GM19452 (cell line): ENCODE measurements around the gene ANKRD33.

Source experiments
- ATAC-seq: cut with Tn5 transposase; IDR thresholded peaks from one replicate; pipeline ENCODE4 v1.9.1; 2021; ENCODE audit not compliant: unreplicated experiment

Gene ANKRD33

DNA sequence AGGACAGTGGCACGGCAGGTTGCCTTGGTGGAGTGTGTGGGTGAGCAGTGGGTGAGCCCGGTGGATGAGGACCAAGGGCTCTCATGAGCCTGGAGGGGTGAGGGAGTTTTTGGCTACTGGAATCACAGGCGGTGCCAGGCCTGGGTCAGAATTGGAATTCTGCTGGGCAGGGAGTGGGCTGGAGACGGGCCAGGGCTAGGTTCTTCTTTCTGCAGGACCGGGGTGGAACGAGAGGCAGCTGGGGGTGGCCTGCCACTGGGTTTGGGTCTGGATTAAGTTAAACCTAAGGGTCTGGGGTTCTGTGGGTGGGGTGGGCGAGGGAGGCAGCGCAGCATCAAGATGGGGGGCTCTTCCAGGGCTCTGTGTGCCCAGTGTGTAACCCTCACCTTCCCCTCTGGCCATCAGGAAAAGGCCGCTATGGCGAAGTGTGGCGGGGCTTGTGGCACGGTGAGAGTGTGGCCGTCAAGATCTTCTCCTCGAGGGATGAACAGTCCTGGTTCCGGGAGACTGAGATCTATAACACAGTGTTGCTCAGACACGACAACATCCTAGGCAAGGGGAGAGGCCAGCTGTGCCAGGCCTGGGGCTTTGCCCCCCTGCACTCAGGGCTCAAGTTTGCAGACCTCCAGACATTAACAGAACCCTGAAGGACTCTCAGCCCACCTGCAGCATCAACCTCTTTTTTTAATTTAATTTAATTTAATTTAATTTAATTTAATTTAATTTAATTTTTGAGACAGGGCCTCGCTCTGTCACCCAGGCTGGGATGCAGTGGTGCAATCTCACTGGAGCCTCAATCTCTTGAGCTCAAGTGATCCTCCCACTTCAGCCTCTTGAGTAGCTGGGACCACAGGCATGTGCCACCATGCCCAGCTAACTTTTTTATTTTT lies 26.4 kb downstream of the ANKRD33 start:
- no peak for ATAC-seq

DNA sequence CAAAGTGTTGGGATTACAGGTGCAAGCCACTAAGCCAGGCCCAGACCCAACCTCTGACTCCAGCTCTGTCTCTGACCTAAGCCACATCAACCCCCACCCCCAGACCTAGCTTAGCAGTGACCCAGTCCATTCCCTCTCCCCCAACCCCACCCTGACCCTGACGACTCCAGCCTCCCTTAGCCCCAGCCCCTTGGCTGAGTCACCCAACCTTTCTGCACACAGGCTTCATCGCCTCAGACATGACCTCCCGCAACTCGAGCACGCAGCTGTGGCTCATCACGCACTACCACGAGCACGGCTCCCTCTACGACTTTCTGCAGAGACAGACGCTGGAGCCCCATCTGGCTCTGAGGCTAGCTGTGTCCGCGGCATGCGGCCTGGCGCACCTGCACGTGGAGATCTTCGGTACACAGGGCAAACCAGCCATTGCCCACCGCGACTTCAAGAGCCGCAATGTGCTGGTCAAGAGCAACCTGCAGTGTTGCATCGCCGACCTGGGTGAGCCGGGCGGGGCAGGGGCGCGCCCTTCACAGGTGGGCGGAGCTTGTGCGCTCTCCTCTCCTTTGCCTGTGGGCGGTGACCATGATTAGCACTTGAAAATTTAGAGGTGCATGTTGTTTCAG lies 27.2 kb downstream of the ANKRD33 start:
- ATAC-seq, result no peak

DNA sequence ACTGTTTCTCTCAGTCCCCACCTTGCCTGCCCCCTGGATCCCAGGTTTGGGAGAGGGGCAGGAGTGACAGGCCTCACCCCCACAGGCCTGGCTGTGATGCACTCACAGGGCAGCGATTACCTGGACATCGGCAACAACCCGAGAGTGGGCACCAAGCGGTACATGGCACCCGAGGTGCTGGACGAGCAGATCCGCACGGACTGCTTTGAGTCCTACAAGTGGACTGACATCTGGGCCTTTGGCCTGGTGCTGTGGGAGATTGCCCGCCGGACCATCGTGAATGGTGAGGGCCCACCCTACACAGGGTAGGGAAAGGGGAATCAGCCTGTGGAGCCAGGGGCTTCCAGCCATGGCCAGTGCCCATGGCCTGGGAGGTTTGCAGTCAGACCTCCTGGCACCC lies 28.0 kb downstream of the ANKRD33 start:
- no peak for ATAC-seq

DNA sequence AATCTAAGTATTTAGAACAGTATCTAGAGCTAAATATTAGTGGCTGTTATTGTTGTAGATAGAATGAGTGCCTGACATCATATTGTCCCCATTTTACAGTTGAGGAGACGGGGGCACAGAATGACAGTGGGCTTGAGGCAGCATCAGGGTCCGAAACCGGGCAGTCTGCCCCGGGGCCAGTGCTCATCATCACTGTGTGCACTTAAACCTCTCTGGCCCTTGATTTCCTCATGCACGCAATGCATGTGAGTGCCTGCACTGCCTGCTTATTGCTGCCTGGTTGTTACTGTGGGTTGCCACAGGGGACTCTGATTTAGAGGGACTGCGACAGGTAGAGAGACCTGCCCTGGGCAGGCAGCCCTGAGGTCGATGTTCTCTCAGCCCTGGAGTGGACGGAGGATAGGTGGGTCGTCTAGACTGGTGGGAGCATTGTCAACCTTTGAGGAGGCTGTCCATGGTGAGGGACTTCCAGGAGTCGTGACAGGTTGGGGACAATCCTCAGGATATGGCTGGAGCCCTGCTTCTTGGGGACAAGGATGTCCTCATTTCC lies 29.2 kb downstream of the ANKRD33 start:
- no peak for ATAC-seq

DNA sequence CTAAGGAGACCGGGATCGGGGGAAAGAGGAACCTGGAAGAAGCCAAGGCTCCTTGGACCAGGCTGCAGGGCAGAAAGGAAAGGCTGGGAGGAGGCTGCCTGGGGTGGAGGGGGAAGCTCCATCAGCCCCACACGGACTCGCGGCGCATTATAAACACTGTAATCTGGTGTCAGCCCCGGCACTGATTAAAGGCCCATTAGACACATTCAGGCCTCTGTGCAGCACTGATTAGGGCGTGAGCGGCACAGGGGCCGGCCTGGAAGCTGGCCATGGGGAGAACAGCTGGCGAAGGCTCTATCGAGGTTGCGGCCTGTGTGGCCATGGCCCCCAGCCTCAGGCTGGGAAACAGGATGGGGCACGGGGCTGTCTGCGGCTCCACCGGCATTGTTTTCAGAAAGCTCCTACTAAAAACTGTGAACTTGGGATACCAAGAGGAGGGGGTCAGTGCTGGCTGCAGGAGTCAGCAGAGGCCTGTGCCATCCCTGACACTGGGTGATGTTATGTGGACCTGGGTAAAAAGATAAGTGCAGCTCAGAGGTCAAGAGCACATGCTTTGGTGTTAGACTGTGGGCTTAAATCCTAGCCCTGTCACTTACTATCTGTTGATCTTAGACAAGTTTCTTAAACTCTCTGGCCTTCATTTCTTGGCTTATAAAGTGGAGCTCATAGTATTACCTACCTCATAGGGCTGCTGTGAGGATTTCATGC lies 30.0 kb downstream of the ANKRD33 start:
- no peak for ATAC-seq

DNA sequence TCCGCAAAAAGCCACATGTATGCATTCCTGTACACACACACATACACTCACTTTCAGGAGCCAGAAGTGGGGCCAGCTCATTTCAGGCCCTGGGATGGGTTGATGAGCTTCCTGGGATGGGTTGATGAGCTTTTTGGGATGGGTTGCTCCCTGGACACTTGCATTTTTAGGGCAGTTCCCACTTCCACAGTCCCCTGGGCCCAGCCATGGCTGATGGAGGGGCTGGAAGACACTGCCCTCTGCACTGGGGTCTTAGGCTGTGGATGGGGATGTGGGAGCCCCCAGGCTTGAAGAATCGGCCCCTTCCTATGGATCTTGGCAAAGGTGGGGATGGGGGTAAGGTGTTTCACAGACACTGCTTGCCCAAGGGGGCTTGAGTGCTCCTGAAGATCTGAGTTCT lies 32.1 kb downstream of the ANKRD33 start:
- ATAC-seq, result no peak

DNA sequence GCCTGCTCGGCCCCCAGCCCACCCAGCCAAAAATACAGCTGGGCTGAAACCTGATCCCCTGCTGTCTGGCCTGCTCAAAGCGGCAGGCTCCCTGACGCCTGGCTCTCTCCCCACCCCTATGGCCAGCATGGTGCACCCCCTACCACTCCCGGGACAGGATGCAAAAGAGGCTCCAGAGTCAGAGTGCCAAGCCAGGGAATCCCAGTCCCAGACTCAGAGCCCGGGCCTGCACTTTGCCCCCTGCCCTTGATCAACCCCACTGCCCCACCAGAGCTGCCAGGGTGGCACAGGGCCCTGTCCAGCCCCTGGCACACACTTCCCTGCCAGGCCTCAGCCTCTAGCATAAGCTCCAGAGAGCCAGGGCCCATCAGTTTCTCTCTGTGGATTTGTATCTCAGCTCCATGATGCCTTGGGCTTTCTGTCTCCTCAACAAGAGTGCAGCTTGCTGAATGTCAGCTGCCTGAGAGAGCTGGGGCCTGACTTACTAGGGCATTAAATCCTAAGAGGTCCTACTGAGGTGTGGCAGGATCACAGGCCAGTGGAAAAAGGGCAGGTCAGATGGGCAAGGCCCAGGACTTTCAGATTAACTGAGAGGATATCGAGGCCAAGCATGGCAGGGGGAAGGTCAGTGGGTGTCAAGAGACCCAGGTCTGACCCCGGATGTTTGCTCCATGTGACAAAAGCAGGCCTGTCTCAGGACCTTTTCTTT lies 33.3 kb downstream of the ANKRD33 start:
- ATAC-seq, result no peak

DNA sequence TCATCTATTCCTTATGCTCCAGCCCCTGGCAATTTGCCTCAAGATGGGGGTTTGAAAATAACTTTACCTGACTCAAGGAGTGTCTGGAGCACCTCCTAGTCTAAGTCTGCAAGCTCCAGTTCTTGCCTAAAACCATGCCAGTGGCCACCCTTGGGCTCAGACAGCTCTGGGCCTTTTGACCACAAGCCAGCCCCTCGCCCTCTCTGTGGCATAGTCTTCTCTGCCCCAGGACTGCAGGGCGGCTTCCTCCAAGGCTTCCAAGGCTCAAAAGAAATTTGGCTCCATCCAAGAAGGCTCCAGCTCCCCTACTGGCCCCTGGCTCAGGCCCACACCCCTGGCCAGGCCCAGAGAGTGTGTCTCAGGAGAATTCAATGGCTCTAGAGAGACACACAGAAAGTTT lies 34.2 kb downstream of the ANKRD33 start:
- no peak for ATAC-seq

DNA sequence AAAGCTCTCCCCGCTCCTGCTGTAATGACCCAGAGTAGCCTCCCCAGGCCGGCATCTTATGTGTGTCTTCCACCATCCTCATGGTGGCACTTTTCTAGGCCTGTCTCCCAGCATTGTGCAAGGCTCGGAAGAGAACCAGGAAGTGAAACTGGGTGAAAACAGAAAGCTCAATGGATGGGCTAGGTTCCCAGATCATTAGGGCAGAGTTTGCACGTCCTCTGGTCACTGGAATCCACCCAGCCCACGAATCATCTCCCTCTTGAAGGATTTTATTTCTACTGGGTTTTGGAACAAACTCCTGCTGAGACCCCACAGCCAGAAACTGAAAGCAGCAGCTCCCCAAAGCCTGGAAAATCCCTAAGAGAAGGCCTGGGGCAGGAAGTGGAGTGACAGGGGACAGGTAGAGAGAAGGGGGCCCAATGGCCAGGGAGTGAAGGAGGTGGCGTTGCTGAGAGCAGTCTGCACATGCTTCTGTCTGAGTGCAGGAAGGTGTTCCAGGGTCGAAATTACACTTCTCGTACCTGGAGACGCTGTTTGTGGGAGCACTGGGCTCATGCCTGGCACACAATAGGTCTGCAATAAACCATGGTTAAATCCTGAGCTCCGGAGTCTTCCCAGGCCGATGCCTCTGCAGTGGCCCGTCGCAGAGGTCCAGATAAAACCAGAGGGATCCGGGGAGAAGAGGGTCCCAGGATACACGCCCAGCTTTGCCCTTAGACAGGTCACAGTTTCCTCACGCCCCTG lies 35.0 kb downstream of the ANKRD33 start:
- ATAC-seq, result no peak

DNA sequence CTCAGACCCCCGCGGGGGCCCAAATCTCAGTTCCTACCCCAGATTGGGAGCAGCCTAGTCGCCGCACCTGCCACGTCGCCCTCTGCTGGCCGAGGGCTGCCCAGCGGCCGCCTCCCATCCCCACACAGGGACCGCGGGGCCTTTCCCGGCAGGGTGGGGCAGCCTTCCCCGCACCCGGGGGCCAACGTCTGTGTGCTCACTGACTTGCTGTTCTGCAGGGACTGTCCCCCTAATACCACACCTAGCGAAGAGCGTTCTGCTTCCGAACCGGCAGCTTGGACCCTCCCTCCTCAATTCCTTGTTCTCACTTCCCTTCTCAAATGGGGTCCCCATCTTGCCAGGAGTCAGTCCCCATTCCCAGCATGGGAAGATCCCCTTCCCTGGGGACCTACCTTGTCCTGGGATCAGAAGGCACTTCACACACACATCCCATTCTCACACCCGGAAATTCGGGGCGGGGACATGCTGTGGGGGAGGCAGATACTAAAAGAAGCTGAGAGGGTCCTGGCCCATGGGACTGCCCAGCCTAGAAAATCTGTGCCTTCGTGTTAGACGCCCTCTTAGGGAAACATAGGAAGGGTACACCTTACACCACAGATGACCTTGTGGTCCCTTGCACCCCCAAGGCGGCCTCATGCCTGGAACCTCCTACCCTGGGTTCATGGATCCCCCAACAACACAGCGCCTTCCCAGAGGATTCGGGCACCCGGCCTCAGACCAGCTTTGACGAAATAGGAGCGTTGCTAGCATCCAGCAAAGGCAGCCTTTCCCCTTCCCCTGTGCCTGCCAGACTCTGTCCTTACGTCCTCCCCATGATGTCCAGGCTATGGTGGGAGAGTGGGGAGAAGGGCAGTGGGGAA lies 35.8 kb downstream of the ANKRD33 start:
- no peak for ATAC-seq

DNA sequence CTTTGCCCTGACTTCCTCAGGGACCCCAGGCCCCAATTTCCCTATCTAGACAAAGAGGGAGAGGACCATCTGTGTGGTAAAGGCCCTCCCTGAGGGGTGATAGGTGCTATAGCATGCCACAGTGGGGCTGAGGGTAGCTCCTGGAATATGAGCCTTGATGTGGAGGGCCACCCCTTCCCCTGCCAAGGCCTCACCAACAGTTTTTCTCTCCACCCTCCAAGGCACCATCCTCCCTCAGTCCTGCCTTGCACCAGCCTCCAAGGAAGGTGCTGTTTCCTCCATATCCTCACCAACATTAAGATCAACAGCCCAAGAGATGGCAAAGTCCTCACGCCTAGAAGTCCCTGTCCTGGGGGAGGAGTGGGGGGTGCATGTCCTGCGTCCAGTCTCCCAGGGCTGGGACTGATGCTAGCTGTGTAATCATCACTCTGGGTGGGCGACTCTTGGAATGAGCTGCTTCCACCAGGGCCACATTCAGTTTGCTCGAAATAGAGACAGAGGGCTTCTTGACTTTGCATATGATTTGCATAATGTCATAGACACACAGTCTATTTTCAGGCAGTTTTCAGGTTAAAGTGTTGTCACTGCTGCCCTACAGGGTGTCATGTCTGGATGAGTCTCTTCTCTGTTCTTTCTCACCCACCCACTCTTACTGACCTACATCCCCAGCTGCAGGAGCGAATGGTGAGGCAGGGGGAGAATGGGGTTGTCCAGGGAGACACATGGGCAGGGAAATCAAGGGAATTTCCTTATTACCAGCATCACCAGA lies 36.8 kb downstream of the ANKRD33 start:
- no peak for ATAC-seq

DNA sequence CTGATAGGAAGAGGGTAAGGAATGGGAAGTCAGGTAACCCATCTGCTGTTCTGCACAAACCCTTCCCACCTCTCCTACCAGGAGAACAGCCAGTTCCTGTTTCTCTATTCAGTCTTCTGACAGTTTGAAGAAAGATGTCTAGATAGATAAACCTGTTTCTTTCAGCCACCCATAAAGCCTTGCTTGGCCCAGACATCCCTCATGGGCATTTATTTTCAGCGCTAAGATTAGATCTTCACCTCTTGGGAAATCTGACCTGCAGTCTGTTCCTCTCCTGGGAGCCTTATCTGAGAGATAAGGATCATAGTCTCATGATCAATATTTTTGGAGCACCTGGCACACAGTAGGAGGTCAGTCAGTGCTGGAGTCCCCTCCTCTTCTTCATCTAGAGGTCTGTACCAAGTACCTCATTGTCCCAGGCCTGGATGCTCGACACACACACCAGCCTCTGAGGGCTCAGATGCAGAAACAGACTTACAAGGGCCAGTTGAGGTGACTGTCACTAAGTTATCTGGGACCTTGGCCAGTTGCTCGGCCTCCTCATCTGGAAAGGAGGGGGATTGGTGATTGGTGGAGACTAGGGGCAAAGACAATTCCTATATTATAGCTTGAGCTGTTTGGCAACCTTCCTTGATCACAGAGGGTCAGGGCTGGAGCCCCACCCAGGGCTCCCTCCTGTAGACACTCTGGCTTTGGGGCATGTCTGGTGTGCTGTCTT lies 37.6 kb downstream of the ANKRD33 start:
- ATAC-seq, result no peak

DNA sequence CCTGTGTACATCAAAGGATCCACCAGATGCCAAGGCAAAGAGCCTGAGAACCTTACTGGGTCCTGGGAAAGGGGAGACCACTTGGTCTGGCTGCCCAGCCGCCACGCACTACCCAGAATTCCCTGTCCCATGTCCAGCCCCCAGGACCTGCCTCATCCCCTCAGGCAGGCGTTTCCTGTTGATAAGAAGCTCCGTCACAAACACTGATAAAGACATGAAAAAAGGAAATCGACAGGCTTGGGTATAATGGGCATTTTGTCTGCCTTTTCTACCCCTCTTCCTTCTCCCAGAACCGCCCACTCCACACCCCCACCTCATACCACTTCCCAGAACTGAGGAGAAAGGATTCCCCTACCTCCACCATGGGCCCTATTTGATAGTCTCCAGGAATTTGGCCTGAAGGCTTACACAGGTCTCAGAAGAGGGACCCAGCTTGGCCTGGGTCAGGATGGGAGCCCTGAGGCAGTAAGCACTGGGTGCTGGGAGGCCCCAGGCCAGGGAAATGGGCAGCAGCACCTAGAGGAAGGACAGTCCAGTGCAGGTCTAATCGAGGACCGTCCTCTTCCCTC lies 38.2 kb downstream of the ANKRD33 start:
- ATAC-seq, result no peak

DNA sequence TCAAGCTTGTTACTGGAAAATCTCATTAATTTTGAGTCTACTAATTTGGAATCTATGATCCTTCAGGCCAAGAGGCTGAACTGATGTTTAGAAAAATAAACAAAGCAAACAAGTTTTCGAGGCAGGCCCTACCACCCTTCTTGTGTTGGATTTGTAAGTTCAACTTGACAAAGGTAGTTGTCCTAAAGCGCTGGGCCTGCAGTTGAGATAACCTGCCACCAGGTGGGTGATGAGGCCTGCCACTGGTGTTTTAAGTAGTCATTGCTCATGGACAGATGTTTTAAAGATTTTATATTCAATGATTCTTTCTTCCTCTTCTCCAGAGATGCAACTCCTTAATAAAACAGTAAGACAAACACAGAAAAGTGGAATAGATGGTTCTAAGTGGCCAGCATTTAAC lies 38.8 kb downstream of the ANKRD33 start:
- no peak for ATAC-seq

DNA sequence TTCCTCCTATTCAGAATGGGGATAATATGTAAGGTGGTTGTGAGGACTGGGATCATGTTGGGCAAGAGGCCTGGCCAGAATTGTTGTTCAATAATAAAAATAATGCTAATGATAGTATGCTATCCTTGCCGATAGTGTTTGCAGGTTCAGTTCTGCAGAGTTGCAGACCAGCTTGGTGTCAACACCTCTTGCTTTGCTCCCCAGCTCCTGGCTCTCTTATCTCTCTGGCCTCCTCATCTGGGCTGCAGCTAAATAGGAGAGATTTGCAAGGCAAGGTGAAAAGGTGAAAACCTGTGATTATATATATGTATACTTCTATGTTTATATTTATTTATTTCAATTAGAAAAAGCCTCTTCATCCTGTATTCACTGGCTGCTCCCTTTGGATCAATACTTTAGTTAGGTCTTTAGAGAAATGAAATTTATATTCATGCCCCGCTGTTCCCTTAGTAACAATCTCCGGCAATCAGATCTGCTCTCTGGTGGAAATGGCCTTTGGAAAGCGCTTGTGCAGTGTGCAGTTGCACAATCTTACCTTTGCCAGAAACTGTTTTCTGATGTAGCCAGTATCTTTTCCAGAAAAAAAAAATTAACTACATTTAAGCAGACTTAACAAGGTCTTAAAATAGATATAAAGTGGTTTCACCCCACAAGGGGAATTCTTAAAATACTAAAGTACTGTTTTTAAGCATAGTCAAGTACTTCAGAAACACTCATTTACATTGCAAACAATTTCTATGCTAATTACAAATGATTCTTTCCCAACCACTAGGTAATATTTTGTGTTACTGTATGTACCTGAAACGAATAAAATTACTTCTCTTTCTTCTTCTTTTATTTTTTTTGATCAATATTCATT lies 44.5 kb downstream of the ANKRD33 start:
- ATAC-seq, result no peak

DNA sequence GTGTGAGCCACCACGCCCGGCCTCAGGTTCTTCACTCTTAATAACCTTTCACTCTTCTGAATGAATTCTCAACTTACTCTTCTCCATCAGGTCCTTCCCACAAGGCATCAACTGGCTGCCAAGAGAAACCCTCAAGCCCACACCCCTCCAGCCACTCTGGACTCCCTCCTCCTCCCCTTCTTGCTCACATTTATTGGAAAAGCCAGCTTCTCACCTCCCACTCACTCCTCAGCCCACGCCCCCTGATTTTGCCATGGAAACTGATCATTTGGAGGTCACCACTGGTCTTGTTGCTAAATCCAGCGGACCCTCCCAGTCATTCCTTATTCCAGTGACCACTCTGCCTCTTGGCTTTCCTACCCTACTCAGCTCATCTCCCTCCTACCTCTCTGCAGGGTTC lies 46.2 kb downstream of the ANKRD33 start:
- ATAC-seq, result no peak

DNA sequence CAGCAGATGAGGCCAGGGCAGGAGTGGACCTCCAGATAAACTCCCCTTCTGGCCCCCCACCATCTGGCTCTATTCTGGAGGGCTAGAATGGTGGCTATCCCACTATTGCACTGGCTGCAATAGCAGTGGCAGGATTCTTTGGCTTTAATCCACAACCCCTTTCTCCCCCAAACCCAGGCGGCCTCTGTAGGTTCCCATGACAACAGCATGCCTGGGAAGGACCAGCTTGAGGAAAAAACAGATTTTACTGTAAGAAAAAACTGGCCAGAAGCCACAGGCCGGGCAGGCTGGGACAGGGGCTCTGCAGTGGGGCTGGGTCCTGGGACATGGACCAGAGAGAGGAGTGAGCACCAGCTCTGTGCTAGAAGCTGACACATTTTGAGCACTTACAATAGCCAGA lies 50.0 kb downstream of the ANKRD33 start:
- no peak for ATAC-seq
